ENCODE measurements around the gene NDC80. TPM values are rescaled to one million over a fixed set of nuclear protein-coding genes. Genes with fewer than 3 reads are reported as not detected.
A peak's percentile ranks its signal among the peaks of the same experiment; 100 is the strongest.

Gene NDC80
- total and polyA plus RNA-seq, 4 experiments from 2014 or later, result 2.1 to 6.4 (median 5.0) TPM

- no peak overlapping the region for H3K27ac ChIP-seq (ENCODE audit: low read depth, low read length)
- CTCF ChIA-PET (ENCODE audit: partially characterized antibody), result interaction anchor here (2.3 kb wide), 1 partner anchor 12 kb away, joined by 7 read pairs; no protein-coding TSS in a partner anchor
- no peak for DNase-seq
- H3K27me3 ChIP-seq (ENCODE audit: insufficient read depth, low read length), result no peaks in the 10 kb centered on the region
- intact Hi-C loops (cut with micrococcal nuclease), result no loop called here
- Mint-ChIP-seq H3K27ac (no peak overlapping the region), H3K4me1 (no peaks in the 10 kb centered on the region), H3K36me3 (peaks cover 48 to 50% of the 10 kb centered on the region in 2 donors), H3K9me3 (peaks cover 0 to 3% (median 0%) of the 10 kb centered on the region in 8 donors), H3K4me3 (no peak overlapping the region), H3K27me3 (no peaks in the 10 kb centered on the region)
- no peaks in the 10 kb centered on the region for H3K4me1 ChIP-seq (ENCODE audit: insufficient read depth, low read length)
- POLR2A ChIA-PET (ENCODE audit: partially characterized antibody), result no interaction called here
- H3K4me3 ChIP-seq (ENCODE audit: low read length in 2 of 2), result no peak overlapping the region
- no peaks in the 10 kb centered on the region for H3K9me3 ChIP-seq (ENCODE audit: control insufficient read depth in 1 of 2, low read length in 2 of 2)
- no peaks in the 10 kb centered on the region for H3K36me3 ChIP-seq (ENCODE audit: insufficient read depth, low read length)
Observed at GRCh38 chr18:2534906-2535305, 36.5 kb upstream of the NDC80 start.

GRCh38 chr18:2535419-2535910 lies 35.9 kb upstream of the NDC80 start:
- DNase-seq, result no peak
- Mint-ChIP-seq H3K27ac (no peak overlapping the region), H3K4me1 (no peaks in the 10 kb centered on the region), H3K4me3 (no peak overlapping the region), H3K36me3 (peaks cover 48 to 52% of the 10 kb centered on the region in 2 donors), H3K9me3 (peaks cover 0 to 3% (median 0%) of the 10 kb centered on the region in 8 donors), H3K27me3 (no peaks in the 10 kb centered on the region)
- intact Hi-C loops (cut with micrococcal nuclease), result no loop called here
- POLR2A ChIA-PET (ENCODE audit: partially characterized antibody), result no interaction called here
- Histone ChIP-seq H3K4me1 (ENCODE audit: insufficient read depth, low read length) (no peaks in the 10 kb centered on the region), H3K4me3 (ENCODE audit: low read length in 2 of 2) (no peak overlapping the region), H3K27ac (ENCODE audit: low read depth, low read length) (no peak overlapping the region), H3K36me3 (ENCODE audit: insufficient read depth, low read length) (no peaks in the 10 kb centered on the region), H3K27me3 (ENCODE audit: insufficient read depth, low read length) (no peaks in the 10 kb centered on the region), H3K9me3 (ENCODE audit: control insufficient read depth in 1 of 2, low read length in 2 of 2) (no peaks in the 10 kb centered on the region)
- CTCF ChIA-PET (ENCODE audit: partially characterized antibody), result interaction anchor here (2.3 kb wide), 1 partner anchor 12 kb away, joined by 7 read pairs; no protein-coding TSS in a partner anchor

GRCh38 chr18:2536063-2536462 lies 35.3 kb upstream of the NDC80 start:
- H3K4me1 Mint-ChIP-seq, result no peaks in the 10 kb centered on the region
- ChIA-PET CTCF (ENCODE audit: partially characterized antibody) (interaction anchor here (2.3 kb wide), 1 partner anchor 11 kb away, joined by 7 read pairs; no protein-coding TSS in a partner anchor), POLR2A (ENCODE audit: partially characterized antibody) (no interaction called here)
- Histone ChIP-seq H3K27ac (ENCODE audit: low read depth, low read length) (no peak overlapping the region), H3K9me3 (ENCODE audit: control insufficient read depth in 1 of 2, low read length in 2 of 2) (no peaks in the 10 kb centered on the region), H3K4me1 (ENCODE audit: insufficient read depth, low read length) (no peaks in the 10 kb centered on the region), H3K4me3 (ENCODE audit: low read length in 2 of 2) (no peak overlapping the region), H3K27me3 (ENCODE audit: insufficient read depth, low read length) (no peaks in the 10 kb centered on the region), H3K36me3 (ENCODE audit: insufficient read depth, low read length) (no peaks in the 10 kb centered on the region)
- H3K27me3 Mint-ChIP-seq, result no peaks in the 10 kb centered on the region
- intact Hi-C loops (cut with micrococcal nuclease), result no loop called here
- no peak overlapping the region for H3K4me3 Mint-ChIP-seq
- DNase-seq, result no peak
- H3K9me3 Mint-ChIP-seq, result peaks cover 0 to 3% (median 0%) of the 10 kb centered on the region in 8 donors
- H3K36me3 Mint-ChIP-seq, result peaks cover 45 to 48% of the 10 kb centered on the region in 2 donors
- peak overlapping the region in 2 of 7 donors; percentile 35 to 36 for H3K27ac Mint-ChIP-seq

- no peaks in the 10 kb centered on the region for H3K4me1 ChIP-seq (ENCODE audit: insufficient read depth, low read length)
- H3K27ac ChIP-seq (ENCODE audit: low read depth, low read length), result no peak overlapping the region
- intact Hi-C loops (cut with micrococcal nuclease), result no loop called here
- Mint-ChIP-seq H3K4me3 (no peak overlapping the region), H3K27ac (peak overlapping the region in 1 of 7 donors; percentile 36), H3K27me3 (no peaks in the 10 kb centered on the region), H3K9me3 (peaks cover 0 to 3% (median 0%) of the 10 kb centered on the region in 8 donors), H3K36me3 (peaks cover 45 to 48% of the 10 kb centered on the region in 2 donors), H3K4me1 (no peaks in the 10 kb centered on the region)
- H3K27me3 ChIP-seq (ENCODE audit: insufficient read depth, low read length), result no peaks in the 10 kb centered on the region
- H3K4me3 ChIP-seq (ENCODE audit: low read length in 2 of 2), result no peak overlapping the region
- H3K9me3 ChIP-seq (ENCODE audit: control insufficient read depth in 1 of 2, low read length in 2 of 2), result no peaks in the 10 kb centered on the region
- no peaks in the 10 kb centered on the region for H3K36me3 ChIP-seq (ENCODE audit: insufficient read depth, low read length)
- ChIA-PET POLR2A (ENCODE audit: partially characterized antibody) (no interaction called here), CTCF (ENCODE audit: partially characterized antibody) (interaction anchor here (1.3 to 1.4 kb wide), 2 partner anchors 199 to 431 kb away, joined by 3 to 4 read pairs; no protein-coding TSS in a partner anchor)
- DNase-seq, result no peak
Observed at GRCh38 chr18:2536493-2536892, 34.9 kb upstream of the NDC80 start.

GRCh38 chr18:2537296-2537695 lies 34.1 kb upstream of the NDC80 start:
- Histone ChIP-seq H3K9me3 (ENCODE audit: control insufficient read depth in 1 of 2, low read length in 2 of 2) (no peaks in the 10 kb centered on the region), H3K4me1 (ENCODE audit: insufficient read depth, low read length) (no peaks in the 10 kb centered on the region), H3K36me3 (ENCODE audit: insufficient read depth, low read length) (no peaks in the 10 kb centered on the region), H3K27ac (ENCODE audit: low read depth, low read length) (no peak overlapping the region), H3K4me3 (ENCODE audit: low read length in 2 of 2) (no peak overlapping the region), H3K27me3 (ENCODE audit: insufficient read depth, low read length) (no peaks in the 10 kb centered on the region)
- POLR2A ChIA-PET (ENCODE audit: partially characterized antibody), result no interaction called here
- Mint-ChIP-seq H3K36me3 (peaks cover 44 to 45% of the 10 kb centered on the region in 2 donors), H3K9me3 (peaks cover 0 to 3% (median 0%) of the 10 kb centered on the region in 8 donors), H3K27me3 (no peaks in the 10 kb centered on the region), H3K4me1 (peaks cover 0 to 2% (median under 1%) of the 10 kb centered on the region in 4 donors), H3K4me3 (no peak overlapping the region), H3K27ac (no peak overlapping the region)
- no peak for DNase-seq
- intact Hi-C loops (cut with micrococcal nuclease), result no loop called here
- CTCF ChIA-PET (ENCODE audit: partially characterized antibody), result interaction anchor here (1.3 to 1.4 kb wide), 2 partner anchors 200 to 432 kb away, joined by 3 to 4 read pairs; no protein-coding TSS in a partner anchor

- peaks cover 36% of the 10 kb centered on the region in 2 donors for H3K36me3 Mint-ChIP-seq
- H3K27ac Mint-ChIP-seq, result no peak overlapping the region
- H3K4me1 ChIP-seq (ENCODE audit: insufficient read depth, low read length), result no peaks in the 10 kb centered on the region
- intact Hi-C loops (cut with micrococcal nuclease), result no loop called here
- H3K27ac ChIP-seq (ENCODE audit: low read depth, low read length), result no peak overlapping the region
- ChIA-PET POLR2A (ENCODE audit: partially characterized antibody) (no interaction called here), CTCF (ENCODE audit: partially characterized antibody) (no interaction called here)
- H3K4me3 ChIP-seq (ENCODE audit: low read length in 2 of 2), result no peak overlapping the region
- DNase-seq, result no peak
- H3K36me3 ChIP-seq (ENCODE audit: insufficient read depth, low read length), result no peaks in the 10 kb centered on the region
- H3K27me3 ChIP-seq (ENCODE audit: insufficient read depth, low read length), result no peaks in the 10 kb centered on the region
- no peaks in the 10 kb centered on the region for H3K9me3 ChIP-seq (ENCODE audit: control insufficient read depth in 1 of 2, low read length in 2 of 2)
- H3K4me3 Mint-ChIP-seq, result no peak overlapping the region
- H3K27me3 Mint-ChIP-seq, result no peaks in the 10 kb centered on the region
- peaks cover 0 to 4% (median under 1%) of the 10 kb centered on the region in 4 donors for H3K4me1 Mint-ChIP-seq
- H3K9me3 Mint-ChIP-seq, result no peaks in the 10 kb centered on the region
Observed at GRCh38 chr18:2538236-2538635, 33.1 kb upstream of the NDC80 start.

GRCh38 chr18:2538844-2539243 lies 32.5 kb upstream of the NDC80 start:
- Mint-ChIP-seq H3K4me3 (no peak overlapping the region), H3K4me1 (peaks cover 0 to 4% (median under 1%) of the 10 kb centered on the region in 4 donors), H3K27me3 (no peaks in the 10 kb centered on the region), H3K36me3 (peaks cover 30 to 39% of the 10 kb centered on the region in 2 donors), H3K27ac (peak overlapping the region in 1 of 7 donors; percentile 41), H3K9me3 (no peaks in the 10 kb centered on the region)
- CTCF ChIA-PET (ENCODE audit: partially characterized antibody), result no interaction called here
- DNase-seq, result no peak
- Histone ChIP-seq H3K27me3 (ENCODE audit: insufficient read depth, low read length) (no peaks in the 10 kb centered on the region), H3K36me3 (ENCODE audit: insufficient read depth, low read length) (no peaks in the 10 kb centered on the region), H3K27ac (ENCODE audit: low read depth, low read length) (no peak overlapping the region), H3K9me3 (ENCODE audit: control insufficient read depth in 1 of 2, low read length in 2 of 2) (no peaks in the 10 kb centered on the region), H3K4me3 (ENCODE audit: low read length in 2 of 2) (no peak overlapping the region), H3K4me1 (ENCODE audit: insufficient read depth, low read length) (no peaks in the 10 kb centered on the region)
- POLR2A ChIA-PET (ENCODE audit: partially characterized antibody), result no interaction called here
- intact Hi-C loops (cut with micrococcal nuclease), result no loop called here

Data from CD4-positive, alpha-beta memory T cell (primary cell).